Myocyte (in vitro differentiated cells): ENCODE data around the gene PAAF1. TPM values are rescaled to one million over a fixed set of nuclear protein-coding genes. Genes with fewer than 3 reads are reported as not detected.
A peak's percentile ranks its signal among the peaks of the same experiment; 100 is the strongest.
"Not testable (repeated sequence)": the region's sequence is repeated elsewhere in the genome, so short reads cannot be mapped to it uniquely, and the experiment has no call there.

ENCODE experiments used
- DNase-seq: peaks from one replicate; pipeline ENCODE4 v3.0.0-alpha.2; 2012; ENCODE audit warnings: low read depth
- total RNA-seq: library from RNA; depleted of rRNA; stranded (reverse); fragments of >200 nt; gene quantifications from 2 replicates; pipeline ENCODE4 v1.2.3, GENCODE V29; 2014

PAAF1 gene
- total RNA-seq, 1 donor from 2014 or later: 49.6 TPM

DNA sequence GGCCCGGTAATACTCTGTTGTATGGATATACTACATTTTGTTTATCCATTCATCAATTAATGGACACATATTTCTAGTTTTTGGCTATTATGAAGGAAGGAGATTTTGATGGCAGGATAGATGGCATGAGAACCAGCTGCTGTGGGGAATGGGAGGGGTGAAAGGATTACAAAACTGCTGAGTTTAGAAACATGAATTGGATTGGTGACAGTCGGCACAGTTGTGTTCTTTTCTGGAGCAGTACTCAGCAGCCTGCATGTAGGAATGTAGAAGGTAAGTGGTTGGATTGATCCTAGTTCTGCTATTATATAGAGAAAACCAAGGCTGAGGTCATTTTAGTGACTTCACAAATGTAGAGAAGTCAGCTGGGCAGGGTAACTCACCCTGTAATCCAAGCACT is 7.1 kb downstream of the PAAF1 start:
- DNase-seq: peak; percentile 68

- no peak for DNase-seq
These were observed 11.4 kb downstream of the PAAF1 start for GRCh38 chr11:73888244-73888643.

DNA sequence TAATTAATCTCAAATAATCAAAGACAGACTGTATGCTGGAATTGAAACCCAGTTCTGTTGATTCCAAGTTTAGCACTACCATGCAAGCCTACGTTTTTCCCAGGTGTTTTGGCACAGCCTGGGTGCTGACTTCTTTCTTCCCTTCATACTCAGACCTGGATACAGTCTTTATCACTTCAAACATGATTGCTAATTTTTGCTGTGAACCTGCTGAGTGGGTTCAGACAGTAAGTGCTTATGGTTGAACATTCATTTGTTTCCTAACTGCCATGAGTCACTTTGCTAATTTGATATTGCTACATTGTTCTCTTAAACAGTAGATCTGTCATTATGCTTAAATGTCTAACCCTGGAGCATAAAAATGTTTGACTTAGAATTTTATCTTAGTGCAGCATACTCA is 12.2 kb downstream of the PAAF1 start:
- DNase-seq: no peak

DNA sequence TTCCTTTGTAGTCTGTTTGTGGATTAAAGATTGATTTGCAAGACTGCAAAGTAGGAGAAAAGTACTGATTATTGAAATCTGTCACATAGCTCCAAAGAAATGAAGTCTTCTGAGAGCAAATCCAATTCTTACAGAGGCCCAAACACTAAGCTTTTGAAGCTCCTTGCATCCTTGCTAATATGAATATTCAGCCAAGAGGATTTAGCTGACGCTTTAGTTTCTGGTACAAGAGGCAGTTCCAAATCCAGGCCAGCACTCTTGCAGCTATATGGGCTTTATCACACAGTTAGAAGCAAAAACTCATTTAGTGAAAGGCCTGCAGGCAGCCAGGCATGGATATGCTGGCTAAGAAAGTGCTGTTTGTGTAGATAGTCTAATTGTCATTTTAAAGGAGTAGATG is 12.7 kb downstream of the PAAF1 start:
- DNase-seq: no peak

DNA sequence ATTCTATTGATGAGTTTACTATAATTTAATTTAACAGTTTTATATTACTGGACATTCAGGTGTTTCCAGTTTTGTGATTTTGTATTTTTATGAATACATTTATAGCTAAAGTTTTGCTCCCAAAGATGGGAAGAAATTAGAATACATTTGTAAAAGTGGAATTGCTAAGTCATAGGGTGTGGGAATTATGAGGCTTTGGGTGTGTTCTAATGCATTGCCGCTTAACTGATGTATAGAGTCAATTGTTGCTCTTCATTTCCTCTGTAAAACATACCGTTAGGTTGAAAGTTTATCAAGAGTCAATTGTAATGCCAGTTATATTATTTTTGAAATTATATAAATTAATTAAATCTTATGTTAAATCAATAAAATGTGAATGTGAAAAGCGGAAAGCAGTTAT is 16.2 kb downstream of the PAAF1 start:
- DNase-seq: no peak

DNA sequence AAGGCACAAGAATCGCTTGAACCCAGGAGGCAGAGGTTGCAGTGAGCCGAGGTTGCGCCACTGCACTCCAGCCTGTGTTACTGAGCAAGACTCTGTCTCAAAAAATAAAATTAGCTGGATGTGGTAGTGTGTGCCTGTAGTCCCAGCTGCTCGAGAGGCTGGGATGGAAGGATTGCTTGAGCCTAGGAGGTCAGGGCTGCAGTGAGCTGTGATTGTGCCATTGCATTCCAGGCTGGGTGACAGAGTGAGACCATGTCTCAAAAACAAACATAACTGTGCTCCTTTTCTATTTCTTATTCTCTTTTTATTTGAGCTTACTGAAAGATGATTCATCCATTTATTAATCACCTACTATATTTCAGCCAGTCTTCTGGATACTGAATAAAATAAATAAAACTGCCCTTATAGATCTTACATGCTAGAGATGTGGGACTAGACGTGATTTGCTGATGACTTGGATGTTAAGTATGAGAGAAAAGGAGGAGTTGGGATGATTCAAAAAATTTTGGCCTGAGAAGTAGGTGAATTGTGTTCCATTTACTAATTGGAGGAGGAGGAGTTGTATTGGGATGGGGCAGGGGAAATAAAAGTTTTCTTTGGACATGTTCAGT is 18.0 kb downstream of the PAAF1 start:
- DNase-seq: no peak

DNA sequence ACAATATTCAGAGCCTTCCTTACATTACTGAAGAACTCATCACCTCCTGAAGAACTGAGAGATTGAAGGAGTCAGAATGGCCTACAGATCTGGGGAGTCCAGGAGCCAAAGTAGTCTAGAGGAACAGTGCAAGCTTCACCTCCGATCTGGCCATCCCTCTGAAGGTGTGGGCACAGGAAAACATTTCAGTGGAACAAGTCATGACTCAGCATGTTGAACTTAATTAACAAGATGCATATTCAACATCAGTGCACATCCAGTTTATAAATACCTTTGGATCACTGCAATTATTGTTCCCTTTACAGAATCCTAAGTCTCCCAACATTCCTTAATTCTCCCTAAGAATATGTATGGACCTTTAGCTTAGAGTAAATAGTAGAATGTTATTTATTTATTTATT is 25.5 kb downstream of the PAAF1 start:
- no peak for DNase-seq

DNA sequence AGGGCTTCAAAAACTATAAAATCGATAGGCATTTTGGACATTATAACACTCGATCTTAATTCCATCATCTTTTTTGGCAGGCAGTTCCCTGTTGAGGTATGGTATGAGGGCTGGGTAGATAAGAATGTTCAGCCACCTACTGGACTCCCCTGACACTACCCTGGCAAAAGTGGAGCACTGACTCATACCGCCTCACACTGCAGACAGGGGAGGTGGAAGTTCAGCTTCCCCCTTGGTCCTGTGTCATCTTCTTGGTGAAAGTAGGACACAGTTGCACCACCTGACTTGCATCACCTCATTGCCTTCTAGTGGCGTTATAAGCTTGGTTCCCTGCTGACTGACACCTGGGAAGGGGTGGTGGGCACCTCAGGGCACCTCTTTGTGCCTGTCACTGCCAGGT is 30.4 kb downstream of the PAAF1 start:
- peak; percentile 35 for DNase-seq

DNA sequence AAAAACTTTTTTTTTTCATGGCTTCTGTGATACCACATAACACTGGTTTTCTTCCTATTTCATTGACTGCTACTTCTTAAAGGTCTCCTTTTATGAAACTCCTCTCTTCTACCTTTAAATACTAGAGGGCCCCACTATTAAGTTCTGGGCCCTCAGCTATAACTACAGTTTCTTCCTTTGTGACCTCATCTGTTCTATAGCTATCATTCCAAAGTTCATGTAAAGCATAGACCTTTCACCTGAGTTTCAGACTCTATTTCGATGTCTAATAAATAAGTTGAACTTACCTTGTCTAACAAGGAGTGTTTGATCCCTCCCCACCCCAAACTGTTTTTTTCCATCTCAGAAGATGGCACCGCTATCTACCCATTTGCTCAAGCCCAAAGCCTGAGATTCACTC is 35.2 kb downstream of the PAAF1 start:
- no peak for DNase-seq

DNA sequence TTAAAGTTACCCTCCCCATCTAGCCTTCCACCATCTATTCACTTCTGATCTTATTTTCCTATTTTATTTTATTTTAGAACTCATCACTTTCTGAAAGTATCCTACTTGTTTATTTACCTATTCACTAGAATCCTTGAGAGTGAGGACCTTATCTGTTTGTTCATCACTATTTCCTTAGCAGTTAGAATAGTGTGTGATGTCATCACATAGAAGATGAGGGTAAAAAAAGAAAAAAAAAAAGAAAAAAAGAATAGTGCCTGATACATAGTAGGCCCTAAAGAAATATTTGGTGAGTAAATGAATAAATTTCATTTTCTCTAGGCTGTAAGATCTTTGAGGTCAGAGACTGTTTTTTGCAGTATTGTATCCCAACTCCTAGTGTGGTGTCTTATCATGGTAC is 36.7 kb downstream of the PAAF1 start:
- DNase-seq: no peak

- DNase-seq: no peak
These were observed 37.5 kb downstream of the PAAF1 start for GRCh38 chr11:73914284-73914683.

GRCh38 chr11:73916435-73916834 is 39.6 kb downstream of the PAAF1 start:
- DNase-seq: no peak

DNA sequence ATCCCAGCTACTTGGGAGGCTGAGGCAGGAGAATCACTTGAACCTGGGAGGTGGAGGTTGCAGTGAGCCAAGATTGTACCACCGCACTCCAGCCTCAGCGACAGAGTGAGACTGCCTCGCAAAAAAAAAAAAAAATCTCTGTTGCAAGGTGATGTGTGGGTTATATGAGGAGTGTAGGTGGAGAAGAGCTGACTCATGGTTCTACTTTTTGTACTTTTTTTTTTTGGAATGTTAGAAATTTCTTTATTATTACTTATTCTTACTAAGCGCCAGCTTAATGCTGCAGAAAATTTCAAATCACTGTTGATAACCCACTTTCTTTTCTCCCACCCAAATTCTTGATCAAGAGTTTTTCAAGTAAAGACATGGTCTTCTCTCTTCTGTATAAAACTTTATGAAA is 44.4 kb downstream of the PAAF1 start:
- no peak for DNase-seq

GRCh38 chr11:73929388-73929787 is 52.6 kb downstream of the PAAF1 start:
- no peak for DNase-seq

DNA sequence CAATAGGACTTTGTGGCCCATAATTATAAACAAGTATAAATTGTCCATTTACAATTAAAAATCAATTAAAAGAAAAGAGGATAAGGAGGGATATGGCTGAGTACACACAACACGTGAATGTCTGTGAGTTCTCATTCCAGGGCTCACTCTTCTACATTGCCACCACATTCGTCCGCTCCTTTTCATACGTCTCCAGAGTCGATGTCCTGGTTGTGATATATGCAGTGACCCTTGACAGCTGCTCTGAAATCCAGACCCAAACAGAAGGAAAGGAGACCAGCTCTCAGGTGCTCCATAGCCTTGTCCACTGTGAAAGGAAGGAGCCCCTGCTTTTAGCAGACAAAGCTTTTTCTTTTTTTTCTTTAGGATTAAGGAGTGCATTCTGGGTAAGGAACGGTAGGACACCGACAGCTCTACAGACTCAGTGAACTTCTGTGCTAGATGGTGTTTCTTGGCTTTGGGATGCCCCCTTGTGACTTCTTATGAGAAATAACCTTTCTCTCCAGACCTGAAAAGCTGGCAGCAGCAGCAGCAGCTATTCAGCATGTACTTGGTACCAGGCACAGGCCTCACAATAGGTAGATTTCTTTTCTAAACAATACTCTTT is 54.3 kb downstream of the PAAF1 start:
- DNase-seq: peak; percentile 61

DNA sequence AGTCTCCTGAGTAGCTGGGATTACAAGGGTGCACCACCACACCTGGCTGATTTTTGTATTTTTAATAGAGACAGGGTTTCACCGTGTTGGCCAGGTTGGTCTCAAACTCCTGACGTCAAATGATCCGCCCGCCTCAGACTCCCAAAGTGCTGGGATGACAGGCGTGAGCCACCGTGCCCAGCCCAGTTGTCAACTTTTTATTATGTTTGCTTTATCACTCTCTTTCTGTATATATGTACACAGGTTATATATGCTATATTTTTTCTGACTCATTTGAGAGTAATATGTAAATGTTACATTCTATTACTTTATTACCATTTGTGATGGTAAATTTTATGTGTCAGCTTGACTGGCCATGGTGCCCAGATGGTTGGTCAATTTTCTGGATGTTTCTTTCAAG is 55.2 kb downstream of the PAAF1 start:
- no peak for DNase-seq

DNA sequence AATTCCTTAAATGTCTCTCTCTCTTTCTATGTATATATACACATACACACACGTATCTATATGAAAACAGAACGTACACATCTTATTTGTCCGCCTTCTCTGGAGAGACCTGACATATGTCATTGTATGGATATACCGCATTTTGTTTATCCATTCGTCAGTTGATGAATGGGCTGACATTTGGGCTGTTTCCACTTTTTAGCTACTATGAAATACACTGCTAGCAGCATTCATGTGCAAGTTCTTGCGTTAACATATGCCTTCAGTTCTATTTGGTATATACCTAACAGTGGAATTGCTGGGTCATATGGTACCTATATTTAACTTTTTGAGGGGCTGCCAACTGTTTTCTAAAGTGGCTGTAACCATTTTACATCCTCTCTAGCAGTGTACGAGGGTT is 56.0 kb downstream of the PAAF1 start:
- DNase-seq: no peak

DNA sequence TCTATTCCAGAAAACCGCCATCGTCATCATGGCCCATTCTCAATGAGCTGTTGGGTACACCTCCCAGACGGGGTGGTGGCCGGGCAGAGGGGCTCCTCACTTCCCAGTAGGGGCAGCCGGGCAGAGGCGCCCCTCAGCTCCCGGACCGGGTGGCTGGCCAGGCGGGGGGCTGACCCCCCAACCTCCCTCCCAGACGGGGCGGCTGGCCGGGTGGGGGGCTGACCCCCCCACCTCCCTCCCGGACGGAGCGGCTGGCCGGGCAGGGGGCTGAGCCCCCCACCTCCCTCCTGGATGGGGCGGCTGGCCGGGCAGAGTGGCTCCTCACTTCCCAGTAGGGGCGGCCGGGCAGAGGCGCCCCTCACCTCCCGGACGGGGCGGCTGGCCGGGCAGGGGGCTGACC is 59.2 kb downstream of the PAAF1 start:
- DNase-seq: not testable (repeated sequence)

- peak; percentile 59 for DNase-seq
These were observed 62.3 kb downstream of the PAAF1 start for GRCh38 chr11:73939096-73939495.

DNA sequence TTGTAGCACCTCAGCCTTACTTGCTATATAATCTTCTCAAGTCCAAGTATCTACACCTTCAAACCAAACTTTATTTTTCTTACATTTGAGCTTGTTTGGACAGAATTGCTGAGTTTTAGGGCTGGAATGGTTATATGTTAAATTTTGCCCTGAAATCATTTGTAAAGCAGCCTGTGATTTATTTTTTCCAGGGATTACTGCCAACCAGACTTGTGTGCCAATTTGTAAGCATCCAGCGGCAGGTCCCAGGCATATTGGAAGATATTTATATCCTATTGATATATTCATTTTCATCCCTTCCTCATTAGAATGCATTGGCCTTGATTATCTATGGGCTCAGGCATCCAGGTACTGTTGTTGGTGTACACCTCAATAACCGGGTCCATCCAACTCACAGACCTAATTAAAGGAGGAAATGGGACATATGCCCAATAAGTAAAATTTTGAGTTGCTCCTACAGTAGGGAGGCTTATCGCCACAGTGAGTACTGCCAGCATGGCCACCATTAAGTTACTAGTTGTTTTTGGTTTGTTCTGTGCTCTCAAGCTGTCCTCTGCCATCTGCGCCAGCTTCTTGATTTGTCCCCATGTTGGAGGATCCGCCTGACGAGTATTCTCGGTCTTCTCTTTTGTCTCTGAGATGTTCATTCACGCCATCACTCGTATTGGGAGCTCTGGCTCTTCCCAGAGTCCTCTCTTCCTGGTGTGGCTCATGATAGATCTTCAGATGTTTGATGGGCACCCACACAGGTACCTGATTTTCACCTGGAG is 64.2 kb downstream of the PAAF1 start:
- DNase-seq: no peak

- DNase-seq: peak; percentile 40
These were observed 65.2 kb downstream of the PAAF1 start for GRCh38 chr11:73942010-73942409.

- no peak for DNase-seq
These were observed 67.3 kb downstream of the PAAF1 start for GRCh38 chr11:73944085-73944484.

- no peak for DNase-seq
These were observed 68.1 kb downstream of the PAAF1 start for GRCh38 chr11:73944901-73945300.
